ENCODE data around the gene ERVFRD-1.

ERVFRD-1 gene

GRCh38 chr6:11083491-11083890 lies 28.0 kb downstream of the ERVFRD-1 start:
- H3K4me3 ChIP-seq (ENCODE audit: control insufficient read depth, low read depth, low read length): no peak overlapping the region
- TF ChIP-seq, protein P1, sequence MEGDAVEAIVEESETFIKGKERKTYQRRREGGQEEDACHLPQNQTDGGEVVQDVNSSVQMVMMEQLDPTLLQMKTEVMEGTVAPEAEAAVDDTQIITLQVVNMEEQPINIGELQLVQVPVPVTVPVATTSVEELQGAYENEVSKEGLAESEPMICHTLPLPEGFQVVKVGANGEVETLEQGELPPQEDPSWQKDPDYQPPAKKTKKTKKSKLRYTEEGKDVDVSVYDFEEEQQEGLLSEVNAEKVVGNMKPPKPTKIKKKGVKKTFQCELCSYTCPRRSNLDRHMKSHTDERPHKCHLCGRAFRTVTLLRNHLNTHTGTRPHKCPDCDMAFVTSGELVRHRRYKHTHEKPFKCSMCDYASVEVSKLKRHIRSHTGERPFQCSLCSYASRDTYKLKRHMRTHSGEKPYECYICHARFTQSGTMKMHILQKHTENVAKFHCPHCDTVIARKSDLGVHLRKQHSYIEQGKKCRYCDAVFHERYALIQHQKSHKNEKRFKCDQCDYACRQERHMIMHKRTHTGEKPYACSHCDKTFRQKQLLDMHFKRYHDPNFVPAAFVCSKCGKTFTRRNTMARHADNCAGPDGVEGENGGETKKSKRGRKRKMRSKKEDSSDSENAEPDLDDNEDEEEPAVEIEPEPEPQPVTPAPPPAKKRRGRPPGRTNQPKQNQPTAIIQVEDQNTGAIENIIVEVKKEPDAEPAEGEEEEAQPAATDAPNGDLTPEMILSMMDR (IDR thresholded peaks at IDR 0.05; ENCODE audit: control insufficient read depth, insufficient read depth, low read depth, low read length, missing control alignments): no peak
- DNase-seq (ENCODE audit: low read depth): no peak

GRCh38 chr6:11080296-11080695 lies 31.2 kb downstream of the ERVFRD-1 start:
- TF ChIP-seq, protein P1 (IDR thresholded peaks at IDR 0.05; ENCODE audit: control insufficient read depth, insufficient read depth, low read depth, low read length, missing control alignments): no peak
- no peak for DNase-seq (ENCODE audit: low read depth)

GRCh38 chr6:11078266-11078665 lies 33.3 kb downstream of the ERVFRD-1 start:
- no peak for DNase-seq (ENCODE audit: low read depth)
- no peak overlapping the region for H3K4me3 ChIP-seq (ENCODE audit: control insufficient read depth, low read depth, low read length)
- TF ChIP-seq, protein P1 (IDR thresholded peaks at IDR 0.05; ENCODE audit: control insufficient read depth, insufficient read depth, low read depth, low read length, missing control alignments): no peak

More at GRCh38 chr6:11080296-11080695, 31.2 kb downstream of the ERVFRD-1 start:
- H3K4me3 ChIP-seq (ENCODE audit: control insufficient read depth, low read depth, low read length): no peak overlapping the region

DNA sequence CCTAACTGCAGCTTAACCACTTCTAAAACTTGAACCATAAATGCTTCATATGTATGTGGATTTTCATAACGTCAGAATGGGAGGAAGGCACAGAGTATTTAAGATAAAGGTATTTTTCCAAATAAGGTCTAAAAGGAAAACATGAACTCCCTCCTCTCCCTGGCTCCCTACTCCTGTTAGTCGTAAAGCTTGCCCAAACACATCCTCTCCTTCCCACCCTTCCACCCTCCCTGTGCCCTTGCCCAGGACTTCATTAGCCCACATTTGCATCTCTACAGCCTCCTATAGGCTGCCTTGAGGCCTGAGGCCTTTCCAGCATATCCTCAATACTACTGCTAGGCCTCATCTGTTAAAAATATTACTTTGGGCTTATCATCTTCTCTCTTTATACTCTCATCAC lies 35.0 kb downstream of the ERVFRD-1 start:
- DNase-seq (ENCODE audit: low read depth): no peak
- TF ChIP-seq, protein P1 (IDR thresholded peaks at IDR 0.05; ENCODE audit: control insufficient read depth, insufficient read depth, low read depth, low read length, missing control alignments): no peak
- no peak overlapping the region for H3K4me3 ChIP-seq (ENCODE audit: control insufficient read depth, low read depth, low read length)

- no peak overlapping the region for H3K4me3 ChIP-seq (ENCODE audit: control insufficient read depth, low read depth, low read length)
- no peak for DNase-seq (ENCODE audit: low read depth)
- TF ChIP-seq, protein P1 (IDR thresholded peaks at IDR 0.05; ENCODE audit: control insufficient read depth, insufficient read depth, low read depth, low read length, missing control alignments): no peak
These were observed 39.4 kb downstream of the ERVFRD-1 start for GRCh38 chr6:11072101-11072500.

DNA sequence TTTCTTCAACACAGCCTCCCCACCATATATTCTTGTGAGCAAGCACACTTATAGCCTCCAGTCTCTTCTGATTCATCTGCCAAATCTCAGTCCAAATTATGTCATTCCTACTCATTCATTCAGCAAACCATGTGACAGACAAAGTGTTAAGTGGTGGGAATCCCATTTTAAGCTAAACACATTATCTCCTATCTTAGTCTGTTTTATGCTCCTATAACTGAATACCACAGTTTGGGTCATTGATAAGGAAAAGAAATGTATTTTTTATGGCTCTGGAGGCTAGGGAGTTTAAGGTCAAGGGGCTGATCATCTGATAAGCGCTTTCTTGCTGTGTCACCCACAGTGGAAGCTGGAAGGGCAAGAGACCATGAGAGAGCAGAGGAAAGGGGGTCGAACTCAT lies 41.8 kb downstream of the ERVFRD-1 start:
- no peak for DNase-seq (ENCODE audit: low read depth)
- TF ChIP-seq, protein P1 (IDR thresholded peaks at IDR 0.05; ENCODE audit: control insufficient read depth, insufficient read depth, low read depth, low read length, missing control alignments): no peak
- no peak overlapping the region for H3K4me3 ChIP-seq (ENCODE audit: control insufficient read depth, low read depth, low read length)

- DNase-seq (ENCODE audit: low read depth): no peak
- TF ChIP-seq, protein P1 (IDR thresholded peaks at IDR 0.05; ENCODE audit: control insufficient read depth, insufficient read depth, low read depth, low read length, missing control alignments): no peak
- H3K4me3 ChIP-seq (ENCODE audit: control insufficient read depth, low read depth, low read length): no peak overlapping the region
These were observed 44.2 kb downstream of the ERVFRD-1 start for GRCh38 chr6:11067348-11067747.

Data from AG09309 (cell line).